A549 (cell line): ENCODE results near the gene BBX.

Source experiments
- JUN ChIP-seq, 2 experiments: fragments of >200 bp; sonication (Bioruptor Twin); formaldehyde crosslinking; IDR thresholded peaks; 2 replicates in 1 of 2; 3 replicates in 1 of 2; pipeline ENCODE4 v1.6.1; 2016 to 2017
- POLR2A ChIP-seq: IDR thresholded peaks from 2 replicates; pipeline ENCODE4 v1.6.1; 2012; ENCODE audit warnings: mild to moderate bottlenecking, low read length
- SMC3 ChIP-seq: fragments of >200 bp; sonication (Bioruptor Twin); formaldehyde crosslinking; IDR thresholded peaks from 3 replicates; pipeline ENCODE4 v1.6.1; 2018; ENCODE audit warnings: inconsistent platforms
- TF ChIP-seq, protein P1 (sequence below): fragments of >200 bp; sonication (Bioruptor Twin); formaldehyde crosslinking; IDR thresholded peaks from 3 replicates; pipeline ENCODE4 v1.5.1; 2016

DNA sequence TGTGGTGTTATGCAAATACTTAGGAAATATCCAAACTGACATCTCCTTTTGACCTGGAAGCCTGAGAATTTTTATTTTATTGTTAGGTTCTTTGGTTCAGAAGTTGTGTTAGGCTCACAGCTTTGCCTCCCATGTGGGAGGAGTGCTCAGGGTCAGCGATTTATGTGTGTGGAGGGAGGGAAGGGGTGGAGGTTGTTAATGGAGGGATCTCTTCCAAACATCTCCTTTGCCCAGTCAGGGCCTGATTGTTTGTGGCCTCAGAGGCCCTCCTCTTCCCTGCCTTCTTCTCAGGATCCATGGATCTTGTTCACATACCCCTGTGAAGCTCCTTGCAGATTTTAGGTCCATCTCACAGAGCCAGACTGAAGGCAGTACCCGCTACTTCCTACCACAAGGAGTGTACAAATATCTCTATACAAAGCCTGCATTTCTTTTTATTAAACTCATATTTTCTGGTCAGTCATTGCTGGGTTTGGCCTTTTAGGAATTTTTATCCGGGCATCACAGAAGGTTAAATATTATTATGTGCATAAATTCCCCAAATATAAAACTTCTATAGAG, 40.3 kb downstream of the BBX start:
- TF ChIP-seq, protein P1, sequence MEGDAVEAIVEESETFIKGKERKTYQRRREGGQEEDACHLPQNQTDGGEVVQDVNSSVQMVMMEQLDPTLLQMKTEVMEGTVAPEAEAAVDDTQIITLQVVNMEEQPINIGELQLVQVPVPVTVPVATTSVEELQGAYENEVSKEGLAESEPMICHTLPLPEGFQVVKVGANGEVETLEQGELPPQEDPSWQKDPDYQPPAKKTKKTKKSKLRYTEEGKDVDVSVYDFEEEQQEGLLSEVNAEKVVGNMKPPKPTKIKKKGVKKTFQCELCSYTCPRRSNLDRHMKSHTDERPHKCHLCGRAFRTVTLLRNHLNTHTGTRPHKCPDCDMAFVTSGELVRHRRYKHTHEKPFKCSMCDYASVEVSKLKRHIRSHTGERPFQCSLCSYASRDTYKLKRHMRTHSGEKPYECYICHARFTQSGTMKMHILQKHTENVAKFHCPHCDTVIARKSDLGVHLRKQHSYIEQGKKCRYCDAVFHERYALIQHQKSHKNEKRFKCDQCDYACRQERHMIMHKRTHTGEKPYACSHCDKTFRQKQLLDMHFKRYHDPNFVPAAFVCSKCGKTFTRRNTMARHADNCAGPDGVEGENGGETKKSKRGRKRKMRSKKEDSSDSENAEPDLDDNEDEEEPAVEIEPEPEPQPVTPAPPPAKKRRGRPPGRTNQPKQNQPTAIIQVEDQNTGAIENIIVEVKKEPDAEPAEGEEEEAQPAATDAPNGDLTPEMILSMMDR, result no peak
- TF ChIP-seq JUN (IDR thresholded peaks at IDR 0.05), result no peak
- no peak for TF ChIP-seq POLR2A
- no peak for TF ChIP-seq SMC3
